ENCODE data around the gene MAP7. TPM values are rescaled to one million over a fixed set of nuclear protein-coding genes. Genes with fewer than 3 reads are reported as not detected.

Gene MAP7
- total and polyA plus RNA-seq, 2 donors (not counting 3 experiments of a cell fraction or from before 2014, with no cell fraction given): 0.07 to 0.42 TPM

DNA sequence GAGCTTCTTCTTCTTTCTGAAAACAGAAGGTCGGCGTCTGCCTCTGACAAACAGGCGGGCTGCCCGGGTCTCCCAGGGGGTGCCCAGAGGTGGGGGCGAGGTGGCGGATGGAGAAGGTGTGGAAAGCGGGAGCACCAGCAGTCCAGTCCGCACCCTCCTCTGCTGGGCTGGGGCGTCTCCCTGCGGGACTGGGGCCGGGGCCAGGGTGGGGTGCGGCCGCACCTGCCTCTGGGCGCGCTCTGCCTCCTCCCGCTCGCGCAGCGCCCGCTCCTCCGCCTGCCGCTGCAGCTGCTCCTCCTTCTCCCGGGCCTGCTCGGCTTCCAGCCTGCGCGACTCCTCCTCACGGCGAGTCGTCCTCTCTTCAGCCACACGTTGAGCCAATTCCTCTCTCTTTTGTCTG, 189.4 kb downstream of the MAP7 start:
- BruUV-seq (replicated peaks): no TSS peak
- POLR2A ChIA-PET: interaction anchor here (0.6 kb wide), 1 partner anchor 96 kb away, joined by 3 read pairs; no protein-coding TSS in a partner anchor
- no peak overlapping the region for H3K4me2 ChIP-seq (ENCODE audit: insufficient read depth, low read length)
- H3K9me1 ChIP-seq (replicated peaks; ENCODE audit: control insufficient read depth, extremely low read depth, insufficient read depth, low read length): no peaks in the 10 kb centered on the region
- intact Hi-C loops (cut with micrococcal nuclease): no loop called here
- no peaks in the 10 kb centered on the region for H4K20me1 ChIP-seq (replicated peaks; ENCODE audit: control insufficient read depth, extremely low read depth, insufficient read depth, low read length)
- dilution Hi-C loops (cut with MboI; ENCODE audit: extremely low pct_ligation_motif_present, low sequenced_read_pairs): no loop called here
- no peak overlapping the region for H3K27ac ChIP-seq (ENCODE audit: insufficient read depth, low read depth, low read length)
- CTCF ChIA-PET: no interaction called here
- no peak overlapping the region for H3K9ac ChIP-seq (replicated peaks; ENCODE audit: extremely low read depth, insufficient read depth, low read length)
- H3K27me3 ChIP-seq (ENCODE audit: control insufficient read depth in 2 of 2, insufficient read depth in 2 of 2, low read length in 2 of 2): no peaks in the 10 kb centered on the region
- H3K36me3 ChIP-seq (ENCODE audit: control insufficient read depth in 2 of 2, extremely low read depth in 1 of 2, insufficient read depth in 2 of 2, low read length in 2 of 2): no peaks in the 10 kb centered on the region
- no peaks in the 10 kb centered on the region for H3K79me2 ChIP-seq (ENCODE audit: control insufficient read depth, insufficient read depth, low read length)
- no peak for FAIRE-seq
- no peaks in the 10 kb centered on the region for H3K9me3 ChIP-seq (replicated peaks; ENCODE audit: control insufficient read depth, insufficient read depth, low read length)
- no peaks in the 10 kb centered on the region for H3K4me1 ChIP-seq (ENCODE audit: control insufficient read depth, extremely low read depth, insufficient read depth, low read length)
- H2AFZ ChIP-seq (ENCODE audit: low read depth, low read length): no peak overlapping the region
- no peak for DNase-seq (ENCODE audit: low read depth, low spot score)
- no peak for TF ChIP-seq EZH2 (IDR thresholded peaks at IDR 0.05; ENCODE audit: borderline replicate concordance, low read depth, low read length, severe bottlenecking)
- TF ChIP-seq JUN (IDR thresholded peaks at IDR 0.05; ENCODE audit: borderline replicate concordance, insufficient read depth, insufficient read length, low read depth): no peak
- TF ChIP-seq FOS (IDR thresholded peaks at IDR 0.05; ENCODE audit: borderline replicate concordance, insufficient read depth, low read length): no peak
- TF ChIP-seq POLR2A (IDR thresholded peaks at IDR 0.05; ENCODE audit: low read depth, low read length): no peak
- no peak for TF ChIP-seq POLR2AphosphoS5 (IDR thresholded peaks at IDR 0.05; ENCODE audit: insufficient read depth, low read depth, low read length)
- TF ChIP-seq CTCF (IDR thresholded peaks at IDR 0.05; ENCODE audit: extremely low read depth in 1 of 2, insufficient read depth in 1 of 2, low read depth in 1 of 2, low read length in 2 of 2): no peak
- no peak for TF ChIP-seq MYC (IDR thresholded peaks at IDR 0.05; ENCODE audit: low read depth, low read length)
- H3K4me3 ChIP-seq (replicated peaks in 1 of 3; ENCODE audit: insufficient read depth in 1 of 3, low read depth in 1 of 3, low read length in 3 of 3): no peak overlapping the region

- H3K4me2 ChIP-seq (ENCODE audit: insufficient read depth, low read length): no peak overlapping the region
- H3K4me3 ChIP-seq (replicated peaks in 1 of 3; ENCODE audit: insufficient read depth in 1 of 3, low read depth in 1 of 3, low read length in 3 of 3): no peak overlapping the region
- H3K4me1 ChIP-seq (ENCODE audit: control insufficient read depth, extremely low read depth, insufficient read depth, low read length): no peaks in the 10 kb centered on the region
- ChIA-PET POLR2A (no interaction called here), CTCF (no interaction called here)
- TF ChIP-seq MAX (IDR thresholded peaks at IDR 0.05; ENCODE audit: insufficient read depth, insufficient read length) (no peak), POLR2AphosphoS5 (IDR thresholded peaks at IDR 0.05; ENCODE audit: insufficient read depth, low read depth, low read length) (no peak), GATA2 (IDR thresholded peaks at IDR 0.05; ENCODE audit: insufficient read depth, insufficient read length, low read depth, low read length) (no peak), FOS (IDR thresholded peaks at IDR 0.05; ENCODE audit: borderline replicate concordance, insufficient read depth, low read length) (no peak), EZH2 (IDR thresholded peaks at IDR 0.05; ENCODE audit: borderline replicate concordance, low read depth, low read length, severe bottlenecking) (no peak), CTCF (IDR thresholded peaks at IDR 0.05; ENCODE audit: extremely low read depth in 1 of 2, insufficient read depth in 1 of 2, low read depth in 1 of 2, low read length in 2 of 2) (no peak), JUN (IDR thresholded peaks at IDR 0.05; ENCODE audit: borderline replicate concordance, insufficient read depth, insufficient read length, low read depth) (no peak), MYC (IDR thresholded peaks at IDR 0.05; ENCODE audit: low read depth, low read length) (no peak), POLR2A (IDR thresholded peaks at IDR 0.05; ENCODE audit: low read depth, low read length) (no peak)
- H3K27me3 ChIP-seq (ENCODE audit: control insufficient read depth in 2 of 2, insufficient read depth in 2 of 2, low read length in 2 of 2): no peaks in the 10 kb centered on the region
- BruUV-seq (replicated peaks): no TSS peak
- no peak overlapping the region for H3K9ac ChIP-seq (replicated peaks; ENCODE audit: extremely low read depth, insufficient read depth, low read length)
- FAIRE-seq: no peak
- dilution Hi-C loops (cut with MboI; ENCODE audit: extremely low pct_ligation_motif_present, low sequenced_read_pairs) (no loop called here), intact Hi-C loops (cut with micrococcal nuclease) (no loop called here)
- H4K20me1 ChIP-seq (replicated peaks; ENCODE audit: control insufficient read depth, extremely low read depth, insufficient read depth, low read length): no peaks in the 10 kb centered on the region
- H3K27ac ChIP-seq (ENCODE audit: insufficient read depth, low read depth, low read length): no peak overlapping the region
- H3K9me1 ChIP-seq (replicated peaks; ENCODE audit: control insufficient read depth, extremely low read depth, insufficient read depth, low read length): no peaks in the 10 kb centered on the region
- H3K9me3 ChIP-seq (replicated peaks; ENCODE audit: control insufficient read depth, insufficient read depth, low read length): no peaks in the 10 kb centered on the region
- H3K79me2 ChIP-seq (ENCODE audit: control insufficient read depth, insufficient read depth, low read length): no peaks in the 10 kb centered on the region
- no peaks in the 10 kb centered on the region for H3K36me3 ChIP-seq (ENCODE audit: control insufficient read depth in 2 of 2, extremely low read depth in 1 of 2, insufficient read depth in 2 of 2, low read length in 2 of 2)
- no peak for DNase-seq (ENCODE audit: low read depth, low spot score)
- H2AFZ ChIP-seq (ENCODE audit: low read depth, low read length): no peak overlapping the region
These were observed 190.4 kb downstream of the MAP7 start for GRCh38 chr6:136359851-136360250.
